ENCODE data around the gene ZIC4. TPM values are rescaled to one million over a fixed set of nuclear protein-coding genes. Genes with fewer than 3 reads are reported as not detected.

Gene ZIC4
- total and polyA plus RNA-seq, 10 donors: not detected

- H3K9me3 ChIP-seq: peaks cover 0 to 13% (median 0%) of the 10 kb centered on the region in 8 donors
- WGBS, 5 donors: 9 to 17% (median 10%) methylated on average over 23 of the region's 23 CpGs
- H3K4me1 ChIP-seq: peaks cover 0 to 4% (median 0%) of the 10 kb centered on the region in 6 donors
- peaks cover 0 to 100% (median 95%) of the 10 kb centered on the region in 7 donors for H3K27me3 ChIP-seq (replicated peaks in 1 of 7)
- H3K36me3 ChIP-seq: no peaks in the 10 kb centered on the region
- TF ChIP-seq POLR2A (IDR thresholded peaks at IDR 0.05): no peak
- no peak for TF ChIP-seq POLR2AphosphoS5 (IDR thresholded peaks at IDR 0.05)
- no peak for TF ChIP-seq CTCF (IDR thresholded peaks at IDR 0.05 in 8 of 11, conservative IDR thresholded peaks at IDR 0.05 in 3 of 11)
- DNase-seq: no peak
- no peak overlapping the region for H3K4me3 ChIP-seq
- intact Hi-C loops (cut with DNase I; ENCODE audit: low total_unique reads): no loop called here
- H3K27ac ChIP-seq: no peak overlapping the region
Measured at GRCh38 chr3:147385059-147386012, 21.0 kb downstream of the ZIC4 start.

DNA sequence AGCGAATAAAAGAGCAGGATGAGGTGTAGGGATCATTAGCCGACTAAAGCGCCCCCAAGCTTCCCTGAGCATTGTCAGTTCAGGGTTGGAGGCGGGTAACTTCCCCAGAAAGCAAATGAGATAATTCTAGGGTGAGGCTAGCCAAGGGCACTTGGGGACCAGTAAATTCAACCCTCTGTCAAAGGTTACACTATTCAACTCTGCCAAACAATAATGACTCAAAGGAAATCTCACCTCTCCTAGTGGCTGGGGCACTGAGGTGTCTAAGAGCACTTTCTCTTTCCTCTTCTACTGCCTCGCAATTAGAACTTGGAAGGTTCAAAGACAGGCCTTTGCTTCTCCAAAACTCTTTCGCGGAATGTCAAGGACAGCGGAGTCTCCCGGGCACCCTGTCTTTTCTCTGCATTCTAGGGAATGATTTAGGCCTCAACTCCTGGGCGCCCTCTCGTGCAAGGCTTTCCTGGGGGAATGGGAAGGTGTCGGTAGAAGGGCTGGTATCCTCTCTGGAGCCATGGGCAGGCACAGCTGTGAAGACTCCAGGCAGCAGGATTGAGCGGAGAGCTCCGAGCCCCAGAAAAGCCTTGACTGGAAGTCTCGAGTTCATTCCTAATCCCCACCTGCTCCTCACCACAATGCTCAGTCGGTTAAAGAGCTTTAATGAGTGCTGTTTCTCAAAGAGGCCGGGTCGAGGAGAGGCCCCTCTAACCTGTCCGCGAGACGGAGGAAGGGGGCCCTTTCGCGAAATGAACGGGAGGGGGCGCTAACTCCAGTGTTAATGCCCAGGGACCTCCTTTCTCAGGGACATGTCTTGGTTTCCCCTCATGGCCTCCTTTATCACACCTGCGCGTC is 21.9 kb downstream of the ZIC4 start:
- peaks cover 0 to 11% (median 0%) of the 10 kb centered on the region in 8 donors for H3K9me3 ChIP-seq
- no peak overlapping the region for H3K4me3 ChIP-seq
- peaks cover 0 to 4% (median 0%) of the 10 kb centered on the region in 6 donors for H3K4me1 ChIP-seq
- H3K36me3 ChIP-seq: no peaks in the 10 kb centered on the region
- intact Hi-C loops (cut with DNase I; ENCODE audit: low total_unique reads): no loop called here
- peaks cover 0 to 100% (median 95%) of the 10 kb centered on the region in 7 donors for H3K27me3 ChIP-seq (replicated peaks in 1 of 7)
- H3K27ac ChIP-seq: no peak overlapping the region
- no peak for TF ChIP-seq POLR2A (IDR thresholded peaks at IDR 0.05)
- no peak for TF ChIP-seq CTCF (IDR thresholded peaks at IDR 0.05 in 8 of 11, conservative IDR thresholded peaks at IDR 0.05 in 3 of 11)
- TF ChIP-seq POLR2AphosphoS5 (IDR thresholded peaks at IDR 0.05): no peak
- 11 to 16% (median 11%) methylated on average over 27 of the region's 27 CpGs for WGBS, 5 donors
- no peak for DNase-seq

GRCh38 chr3:147383617-147384016 is 22.7 kb downstream of the ZIC4 start:
- Histone ChIP-seq H3K27me3 (replicated peaks in 1 of 7) (peaks cover 0 to 100% (median 95%) of the 10 kb centered on the region in 7 donors), H3K27ac (no peak overlapping the region), H3K36me3 (no peaks in the 10 kb centered on the region), H3K9me3 (peaks cover 0 to 9% (median 0%) of the 10 kb centered on the region in 8 donors), H3K4me3 (no peak overlapping the region), H3K4me1 (peaks cover 0 to 2% (median 0%) of the 10 kb centered on the region in 6 donors)
- TF ChIP-seq POLR2A (IDR thresholded peaks at IDR 0.05) (no peak), CTCF (IDR thresholded peaks at IDR 0.05 in 8 of 11, conservative IDR thresholded peaks at IDR 0.05 in 3 of 11) (no peak), POLR2AphosphoS5 (IDR thresholded peaks at IDR 0.05) (no peak)
- intact Hi-C loops (cut with DNase I; ENCODE audit: low total_unique reads): no loop called here
- 2 to 5% (median 5%) methylated on average over 6 of the region's 6 CpGs for WGBS, 5 donors
- no peak for DNase-seq
